HuH-7.5 (cell line): Measurements from ENCODE around the gene TRPC4.

Source experiments
- DNase-seq: peaks from one replicate; pipeline ENCODE4 v3.0.0; 2011; ENCODE audit warnings: low spot score

TRPC4 gene

DNA sequence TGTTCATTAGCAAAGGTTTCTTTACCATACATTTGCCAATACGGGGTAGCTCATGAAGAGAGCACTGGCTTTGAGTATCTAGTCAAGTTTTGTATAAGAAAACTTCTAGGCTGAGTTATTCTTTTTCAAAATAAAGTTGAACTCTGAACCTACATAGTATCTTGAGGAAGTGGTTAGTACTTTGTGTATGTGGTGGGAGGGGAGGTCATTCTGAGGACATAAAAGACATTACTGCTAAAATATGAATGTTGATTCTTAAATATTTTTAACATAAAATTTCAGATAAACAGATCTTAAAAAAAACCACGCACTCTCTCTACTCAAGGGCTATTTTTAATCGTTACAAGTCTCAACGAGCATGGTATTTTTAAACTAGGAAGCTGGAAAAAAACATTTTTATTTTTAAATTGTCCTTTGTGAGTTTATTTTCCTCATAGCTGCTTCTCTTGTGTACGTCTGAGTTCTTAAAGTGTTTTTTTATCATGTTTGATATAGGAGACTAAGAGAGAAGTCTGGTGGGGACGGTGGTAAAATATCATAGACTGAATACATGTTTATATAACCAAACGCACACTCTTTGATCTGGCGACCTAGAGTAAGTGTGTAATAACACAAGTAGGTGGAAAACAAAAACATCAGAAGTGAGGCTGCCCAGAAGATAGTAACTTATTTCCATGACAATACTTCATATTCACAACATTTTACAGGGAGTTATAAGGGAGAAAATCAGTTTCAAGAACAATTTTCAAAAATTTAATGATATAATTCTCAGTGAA, 153.0 kb downstream of the TRPC4 start:
- DNase-seq: no peak

- DNase-seq: no peak
Measured at GRCh38 chr13:37715606-37716015, 154.0 kb downstream of the TRPC4 start.

DNA sequence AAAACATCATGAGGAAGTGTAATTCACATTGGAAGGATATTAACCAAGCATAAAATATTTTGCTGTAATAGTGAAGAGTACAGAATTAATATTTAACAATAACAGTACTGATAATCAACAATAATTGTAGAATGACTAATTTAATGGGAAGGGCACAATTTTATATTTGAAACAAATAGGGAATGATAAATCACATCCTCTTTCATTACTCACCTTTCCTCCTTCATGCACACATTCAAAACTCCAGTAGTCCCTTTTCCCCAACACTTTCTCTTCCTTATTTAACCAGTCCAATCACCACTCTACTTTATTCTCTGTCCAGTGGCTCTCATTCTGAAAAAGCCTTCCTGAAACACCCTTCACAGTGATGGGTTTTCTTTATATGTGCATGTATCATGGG, 160.3 kb downstream of the TRPC4 start:
- no peak for DNase-seq

- no peak for DNase-seq
Measured at GRCh38 chr13:37707739-37708500, 161.7 kb downstream of the TRPC4 start.

GRCh38 chr13:37706041-37706440, 163.5 kb downstream of the TRPC4 start:
- no peak for DNase-seq

DNA sequence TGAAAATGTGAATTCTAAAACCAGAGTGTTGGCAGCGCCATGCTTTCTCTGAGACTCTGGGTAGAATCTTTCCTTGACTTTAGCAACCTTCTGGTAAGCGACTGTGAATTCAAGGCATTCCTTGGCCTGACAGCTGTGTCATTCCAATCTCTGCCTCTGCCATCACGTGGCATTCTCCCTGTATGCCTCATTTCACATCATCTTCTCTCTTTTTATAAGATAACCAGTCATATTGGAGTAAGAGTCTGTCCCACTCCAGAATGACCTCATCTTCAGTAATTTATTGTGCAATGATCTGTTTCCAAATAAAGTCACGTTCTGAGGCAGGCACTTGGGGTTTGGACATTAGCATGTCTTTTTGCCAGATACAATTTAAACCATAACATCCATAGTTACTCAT, 167.6 kb downstream of the TRPC4 start:
- no peak for DNase-seq

DNA sequence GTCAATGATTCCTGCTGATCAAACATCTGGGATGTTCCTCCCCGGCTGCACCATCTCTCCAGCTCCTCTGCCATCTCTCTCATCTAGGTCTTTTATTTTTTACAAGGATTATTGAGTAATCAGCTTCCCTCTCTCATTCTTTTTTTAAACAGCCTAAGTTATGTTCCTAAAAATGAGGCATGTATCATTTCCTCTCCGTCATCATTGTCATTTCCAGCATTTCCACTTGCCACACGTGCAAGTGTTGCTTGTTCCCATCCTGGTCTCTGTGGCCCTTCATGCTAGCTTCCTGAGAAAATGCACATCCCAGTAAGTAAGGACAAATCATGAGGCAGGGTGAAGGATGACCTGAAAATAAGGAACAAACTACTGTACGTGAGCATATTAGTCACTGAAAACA, 168.3 kb downstream of the TRPC4 start:
- DNase-seq: no peak

GRCh38 chr13:37700887-37701286, 168.7 kb downstream of the TRPC4 start:
- no peak for DNase-seq

DNA sequence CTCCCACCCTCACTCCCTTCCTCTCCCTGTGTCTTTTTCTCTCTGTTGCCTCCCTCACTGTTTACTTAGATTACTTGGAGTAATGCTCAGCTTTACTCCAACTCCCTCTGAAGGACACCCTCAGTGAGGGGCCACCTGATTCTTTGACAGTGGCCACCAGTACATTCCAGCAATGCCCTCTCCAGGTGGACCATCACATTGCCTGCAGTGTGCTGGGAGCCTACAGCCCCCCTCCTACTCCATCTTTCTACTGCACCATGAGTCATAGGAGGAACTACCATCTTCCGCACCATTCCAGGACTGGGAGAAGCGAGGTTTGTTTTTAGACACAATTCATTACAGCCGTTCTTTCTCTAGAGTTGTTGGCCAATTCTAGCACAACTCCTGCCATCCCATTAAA, 174.4 kb downstream of the TRPC4 start:
- no peak for DNase-seq

- DNase-seq: no peak
Measured at GRCh38 chr13:37690361-37690760, 179.2 kb downstream of the TRPC4 start.

GRCh38 chr13:37686501-37686900, 183.1 kb downstream of the TRPC4 start:
- DNase-seq: no peak

- no peak for DNase-seq
Measured at GRCh38 chr13:37685206-37685605, 184.4 kb downstream of the TRPC4 start.

GRCh38 chr13:37682496-37682895, 187.1 kb downstream of the TRPC4 start:
- no peak for DNase-seq

DNA sequence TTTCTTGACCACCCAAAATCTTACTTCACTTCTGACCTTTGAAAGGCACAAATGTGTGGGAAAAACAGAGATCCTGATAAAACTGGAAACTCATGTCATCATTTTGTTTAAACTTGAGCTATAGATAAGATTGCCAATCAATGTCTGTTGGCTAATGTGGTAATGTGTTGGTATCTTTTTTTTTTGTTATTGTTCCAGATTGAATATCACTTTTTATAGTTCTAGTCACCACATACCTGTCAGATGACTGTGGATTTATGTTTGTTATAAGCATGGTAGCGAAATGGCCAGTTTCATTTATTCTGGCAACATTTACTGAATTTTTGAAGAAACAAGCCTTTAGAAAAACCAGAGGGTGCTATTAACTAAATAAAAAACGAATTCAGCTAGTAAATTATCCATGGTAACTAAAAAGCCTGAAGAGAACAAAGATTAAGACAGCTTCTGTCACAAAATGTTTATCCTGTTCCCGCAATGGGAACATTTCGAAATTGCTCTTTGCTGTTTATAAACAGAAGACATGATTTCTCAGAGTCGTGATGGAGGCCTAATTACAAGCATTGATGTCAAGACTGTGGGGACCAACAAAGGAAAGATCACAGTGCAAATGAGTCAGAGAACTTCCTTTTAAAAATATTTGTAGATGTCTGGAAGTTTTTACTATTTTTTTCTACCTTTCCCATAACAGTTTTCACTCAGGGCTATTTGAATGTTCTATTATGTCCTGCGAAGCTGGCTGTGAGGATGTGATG, 188.1 kb downstream of the TRPC4 start:
- DNase-seq: no peak

GRCh38 chr13:37680137-37680536, 189.4 kb downstream of the TRPC4 start:
- no peak for DNase-seq

- no peak for DNase-seq
Measured at GRCh38 chr13:37679043-37679442, 190.5 kb downstream of the TRPC4 start.

GRCh38 chr13:37669845-37670244, 199.7 kb downstream of the TRPC4 start:
- DNase-seq: no peak

- DNase-seq: no peak
Measured at GRCh38 chr13:37667702-37668101, 201.9 kb downstream of the TRPC4 start.

GRCh38 chr13:37666036-37666435, 203.5 kb downstream of the TRPC4 start:
- no peak for DNase-seq

- DNase-seq: no peak
Measured at GRCh38 chr13:37665420-37665819, 204.2 kb downstream of the TRPC4 start.

DNA sequence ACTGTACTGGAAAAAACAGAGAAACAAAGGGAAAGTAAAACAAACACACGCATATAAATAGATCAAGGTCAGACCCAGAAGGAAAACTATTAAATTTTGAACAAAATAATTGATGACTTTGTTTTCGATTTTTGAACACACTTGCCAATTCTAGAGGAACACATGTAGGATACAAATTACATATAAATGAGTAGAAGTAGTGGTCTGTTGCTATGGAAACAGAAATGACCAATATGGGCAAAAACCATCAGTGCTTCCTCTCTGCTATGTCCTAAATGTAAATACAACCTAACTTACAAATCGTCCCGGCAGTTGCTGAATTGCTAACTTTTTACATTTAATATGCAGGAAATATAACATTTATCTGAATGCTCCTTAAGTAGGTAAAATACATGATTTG, 205.8 kb downstream of the TRPC4 start:
- no peak for DNase-seq

GRCh38 chr13:37662624-37663023, 206.9 kb downstream of the TRPC4 start:
- DNase-seq: no peak

- no peak for DNase-seq
Measured at GRCh38 chr13:37657956-37658355, 211.6 kb downstream of the TRPC4 start.
